Inferior parietal cortex (tissue), 1 donor: ENCODE results near the gene GINS2.
A peak's percentile ranks its signal among the peaks of the same experiment; 100 is the strongest.

Experiments used
- DNase-seq: peaks from one replicate; pipeline ENCODE4 v3.0.0-alpha.2; 2016; ENCODE audit errors: extremely low spot score

Gene GINS2

GRCh38 chr16:85667841-85668413 is 20.8 kb downstream of the GINS2 start:
- no peak for DNase-seq

- no peak for DNase-seq
Measured at GRCh38 chr16:85667261-85667660, 21.5 kb downstream of the GINS2 start.

GRCh38 chr16:85665929-85666328 is 22.8 kb downstream of the GINS2 start:
- DNase-seq, result no peak

GRCh38 chr16:85665373-85665740 is 23.4 kb downstream of the GINS2 start:
- DNase-seq, result no peak

- DNase-seq, result no peak
Measured at GRCh38 chr16:85664580-85665372, 24.0 kb downstream of the GINS2 start.

- no peak for DNase-seq
Measured at GRCh38 chr16:85663891-85664321, 24.8 kb downstream of the GINS2 start.

- DNase-seq, result no peak
Measured at GRCh38 chr16:85662976-85663830, 25.6 kb downstream of the GINS2 start.

GRCh38 chr16:85662482-85662812 is 26.3 kb downstream of the GINS2 start:
- DNase-seq, result no peak

- no peak for DNase-seq
Measured at GRCh38 chr16:85661740-85662481, 26.8 kb downstream of the GINS2 start.

GRCh38 chr16:85660843-85661739 is 27.7 kb downstream of the GINS2 start:
- no peak for DNase-seq

- peak; percentile 60 for DNase-seq
Measured at GRCh38 chr16:85659805-85660511, 28.8 kb downstream of the GINS2 start.

- DNase-seq, result no peak
Measured at GRCh38 chr16:85659336-85659735, 29.4 kb downstream of the GINS2 start.

GRCh38 chr16:85658504-85659326 is 30.0 kb downstream of the GINS2 start:
- DNase-seq, result no peak

GRCh38 chr16:85657996-85658395 is 30.8 kb downstream of the GINS2 start:
- DNase-seq, result no peak

GRCh38 chr16:85657267-85657650 is 31.5 kb downstream of the GINS2 start:
- DNase-seq, result no peak

- no peak for DNase-seq
Measured at GRCh38 chr16:85656351-85657266, 32.1 kb downstream of the GINS2 start.

GRCh38 chr16:85655216-85656129 is 33.3 kb downstream of the GINS2 start:
- DNase-seq, result no peak
